CD4-positive, alpha-beta T cell (primary cell): ENCODE results near the gene SHISA6. TPM values are rescaled to one million over a fixed set of nuclear protein-coding genes. Genes with fewer than 3 reads are reported as not detected.

Experiments
- ATAC-seq: fragments of 200-7000 bp; cut with Tn5 transposase; one replicate; pipeline ENCODE4 v1.10.0; 2022; ENCODE audit warnings: mild to moderate bottlenecking; ENCODE audit not compliant: poor library complexity
- CTCF ChIA-PET: fragments of 350-600 bp; sonication (Branson Sonifier 250); formaldehyde crosslinking; loops from one replicate; lab custom pipeline; 2021; ENCODE audit warnings: antibody characterized with exemption, inconsistent platforms; lab: Charles Lee
- POLR2A ChIA-PET: fragments of 350-600 bp; sonication (Branson Sonifier 250); formaldehyde crosslinking; loops from one replicate; lab custom pipeline; 2021; ENCODE audit warnings: antibody characterized with exemption, inconsistent platforms; lab: Charles Lee
- DNase-seq, 14 experiments: peaks; one replicate each; pipeline ENCODE4 v3.0.0-alpha.2; 2013 to 2020; ENCODE audit warnings: mixed read lengths in 2 of 14
- H3K27ac ChIP-seq, 2 donors: one replicate each; pipeline versions ENCODE4 v1.5.1 to v1.7.0; 2013; ENCODE audit warnings: low read length in 2 of 2, low read depth in 1 of 2, mild to moderate bottlenecking in 1 of 2
- H3K27me3 ChIP-seq, 2 experiments: 1 replicate in 1 of 2; 2 replicates in 1 of 2; pipeline versions ENCODE4 v1.6.1 to v1.7.0; 2013; ENCODE audit warnings: low read length in 2 of 2, control low read depth in 1 of 2, mild to moderate bottlenecking in 1 of 2, moderate library complexity in 1 of 2; ENCODE audit not compliant: insufficient read depth in 2 of 2, control insufficient read depth in 1 of 2
- H3K36me3 ChIP-seq: one replicate; pipeline ENCODE4 v1.6.1; 2013; ENCODE audit warnings: low read length, control low read depth; ENCODE audit not compliant: insufficient read depth
- H3K4me1 ChIP-seq: one replicate; pipeline ENCODE4 v1.6.1; 2013; ENCODE audit warnings: low read length, control low read depth; ENCODE audit not compliant: insufficient read depth
- H3K4me3 ChIP-seq: one replicate; pipeline ENCODE4 v1.5.1; 2013; ENCODE audit warnings: mild to moderate bottlenecking, low read length, moderate library complexity
- H3K9me3 ChIP-seq, 2 experiments: 1 replicate in 1 of 2; 2 replicates in 1 of 2; pipeline versions ENCODE4 v1.6.1 to v1.7.0; 2013; ENCODE audit warnings: low read length in 2 of 2, mild to moderate bottlenecking in 2 of 2, control low read depth in 1 of 2, moderate library complexity in 1 of 2; ENCODE audit not compliant: control insufficient read depth in 1 of 2, insufficient read depth in 1 of 2
- H3K27ac Mint-ChIP-seq: one replicate; pipeline ENCODE4 v1.8.0; 2020; ENCODE audit warnings: mixed read lengths
- H3K27me3 Mint-ChIP-seq: one replicate; pipeline ENCODE4 v1.8.0; 2021; ENCODE audit warnings: mixed read lengths
- H3K36me3 Mint-ChIP-seq: one replicate; pipeline ENCODE4 v1.8.0; 2021; ENCODE audit warnings: low read depth, mixed read lengths
- H3K4me1 Mint-ChIP-seq: one replicate; pipeline ENCODE4 v1.8.0; 2021; ENCODE audit warnings: low read depth, mixed read lengths
- H3K4me3 Mint-ChIP-seq: one replicate; pipeline ENCODE4 v1.8.0; 2020; ENCODE audit warnings: mild to moderate bottlenecking, mixed read lengths
- H3K9me3 Mint-ChIP-seq: one replicate; pipeline ENCODE4 v1.8.0; 2020; ENCODE audit warnings: mixed read lengths
- CTCF ChIP-seq: fragments of 200-600 bp; IDR thresholded peaks from one replicate; pipeline ENCODE4 v1.8.0; 2022; ENCODE audit warnings: antibody characterized with exemption, mild to moderate bottlenecking
- intact Hi-C, 2 experiments: fragments of 100-400 bp; cut with DNase I in 1 of 2; cut with micrococcal nuclease in 1 of 2; formaldehyde crosslinking; loops; one replicate each; pipeline versions ENCODE4 v1.15.1 to v1.9.0; 2023 to 2025; cut with DNase I, micrococcal nuclease
- total RNA-seq, 174 experiments: library from RNA in 2 of 174; stranded (reverse) in 2 of 174; gene quantifications; one replicate each; pipeline ENCODE4 v1.2.3 and lab custom pipeline; 2021 to 2026

The SHISA6 gene
- total RNA-seq, 2 experiments from 2014 or later, result not detected

GRCh38 chr17:11458279-11458678, 217.3 kb downstream of the SHISA6 start:
- no peaks in the 10 kb centered on the region for H3K36me3 Mint-ChIP-seq
- Histone ChIP-seq H3K4me3 (no peak overlapping the region), H3K36me3 (no peaks in the 10 kb centered on the region), H3K27me3 (no peaks in the 10 kb centered on the region), H3K4me1 (no peaks in the 10 kb centered on the region), H3K9me3 (peaks cover 0 to 20% of the 10 kb centered on the region in 2 experiments), H3K27ac (no peak overlapping the region)
- no peak overlapping the region for H3K4me3 Mint-ChIP-seq
- H3K9me3 Mint-ChIP-seq, result peaks cover 11% of the 10 kb centered on the region
- ChIA-PET POLR2A (no interaction called here), CTCF (no interaction called here)
- no peak for DNase-seq
- intact Hi-C loops, result no loop called here
- H3K4me1 Mint-ChIP-seq, result no peaks in the 10 kb centered on the region
- no peak for ATAC-seq
- no peak for TF ChIP-seq CTCF
- no peaks in the 10 kb centered on the region for H3K27me3 Mint-ChIP-seq
- no peak overlapping the region for H3K27ac Mint-ChIP-seq

GRCh38 chr17:11459861-11460331, 218.9 kb downstream of the SHISA6 start:
- no peaks in the 10 kb centered on the region for H3K4me1 ChIP-seq
- DNase-seq (no peak), ATAC-seq (no peak)
- TF ChIP-seq CTCF, result no peak
- POLR2A ChIA-PET, result no interaction called here
- intact Hi-C loops, result no loop called here
- Mint-ChIP-seq H3K9me3 (peaks cover 7% of the 10 kb centered on the region), H3K27ac (no peak overlapping the region), H3K27me3 (no peaks in the 10 kb centered on the region), H3K36me3 (no peaks in the 10 kb centered on the region), H3K4me1 (no peaks in the 10 kb centered on the region), H3K4me3 (no peak overlapping the region)
- H3K4me3 ChIP-seq, result no peak overlapping the region
- H3K9me3 ChIP-seq, result peaks cover 0 to 15% of the 10 kb centered on the region in 2 experiments
- H3K27me3 ChIP-seq, result no peaks in the 10 kb centered on the region
- no peak overlapping the region for H3K27ac ChIP-seq
- CTCF ChIA-PET, result no interaction called here
- H3K36me3 ChIP-seq, result no peaks in the 10 kb centered on the region

- H3K36me3 ChIP-seq, result no peaks in the 10 kb centered on the region
- no peak overlapping the region for H3K27ac ChIP-seq
- ATAC-seq (no peak), DNase-seq (no peak)
- Mint-ChIP-seq H3K36me3 (no peaks in the 10 kb centered on the region), H3K27ac (no peak overlapping the region), H3K4me1 (no peaks in the 10 kb centered on the region), H3K9me3 (peaks cover 9% of the 10 kb centered on the region), H3K4me3 (no peak overlapping the region), H3K27me3 (no peaks in the 10 kb centered on the region)
- CTCF ChIA-PET, result no interaction called here
- H3K27me3 ChIP-seq, result no peaks in the 10 kb centered on the region
- intact Hi-C loops, result no loop called here
- no peaks in the 10 kb centered on the region for H3K4me1 ChIP-seq
- no peak overlapping the region for H3K4me3 ChIP-seq
- POLR2A ChIA-PET, result no interaction called here
- no peak for TF ChIP-seq CTCF
- peaks cover 0 to 14% of the 10 kb centered on the region in 2 experiments for H3K9me3 ChIP-seq
Observed at GRCh38 chr17:11461993-11462548, 221.1 kb downstream of the SHISA6 start.
